Measurements from ENCODE around the gene GABPB2.
A peak's percentile ranks its signal among the peaks of the same experiment; 100 is the strongest.

Gene GABPB2

GRCh38 chr1:151059109-151060006 lies 11.2 kb upstream of the GABPB2 start, which contains the start of gene CDC42SE1:
TSS of gene CDC42SE1 (minus strand) at chr1:151059622. CDS start at chr1:151055730, 3,892 bp downstream.
- H3K36me3 ChIP-seq (ENCODE audit: control insufficient read depth in 1 of 2, insufficient read depth in 2 of 2, low read length in 2 of 2), result peaks cover 17 to 24% of the 10 kb centered on the region in 2 donors
- peak within 1 kb of the TSS; percentile 94 for H3K27ac ChIP-seq (ENCODE audit: low read depth, low read length)
- H3K4me1 ChIP-seq (ENCODE audit: control insufficient read depth in 1 of 2, insufficient read depth in 2 of 2, low read length in 2 of 2), result peaks cover 31 to 45% of the 10 kb centered on the region in 2 donors
- H3K27me3 ChIP-seq (ENCODE audit: control insufficient read depth in 1 of 2, insufficient read depth in 2 of 2, low read length in 2 of 2), result no peaks in the 10 kb centered on the region
- H3K4me3 ChIP-seq (ENCODE audit: low read depth in 1 of 2, low read length in 2 of 2), result peak within 1 kb of the TSS; percentile 97 to 98
- no peaks in the 10 kb centered on the region for H3K9me3 ChIP-seq (ENCODE audit: control insufficient read depth in 1 of 2, low read length in 2 of 2)
- peak within 1 kb of the TSS; percentile 97 to 99 for H3K9ac ChIP-seq (ENCODE audit: low read depth in 1 of 2, low read length in 2 of 2)

GRCh38 chr1:151060007-151060656 lies 10.4 kb upstream of the GABPB2 start, which contains the start of gene MLLT11:
TSS of gene MLLT11 (plus strand) at chr1:151060397. CDS start at chr1:151067225, 6,828 bp downstream.
- peaks cover 31 to 45% of the 10 kb centered on the region in 2 donors for H3K4me1 ChIP-seq (ENCODE audit: control insufficient read depth in 1 of 2, insufficient read depth in 2 of 2, low read length in 2 of 2)
- H3K4me3 ChIP-seq (ENCODE audit: low read depth in 1 of 2, low read length in 2 of 2), result peak within 1 kb of the TSS; percentile 97 to 98
- peak within 1 kb of the TSS; percentile 94 for H3K27ac ChIP-seq (ENCODE audit: low read depth, low read length)
- no peaks in the 10 kb centered on the region for H3K9me3 ChIP-seq (ENCODE audit: control insufficient read depth in 1 of 2, low read length in 2 of 2)
- peak within 1 kb of the TSS; percentile 97 to 99 for H3K9ac ChIP-seq (ENCODE audit: low read depth in 1 of 2, low read length in 2 of 2)
- peaks cover 9 to 16% of the 10 kb centered on the region in 2 donors for H3K36me3 ChIP-seq (ENCODE audit: control insufficient read depth in 1 of 2, insufficient read depth in 2 of 2, low read length in 2 of 2)
- no peaks in the 10 kb centered on the region for H3K27me3 ChIP-seq (ENCODE audit: control insufficient read depth in 1 of 2, insufficient read depth in 2 of 2, low read length in 2 of 2)

- Histone ChIP-seq H3K27me3 (ENCODE audit: control insufficient read depth in 1 of 2, insufficient read depth in 2 of 2, low read length in 2 of 2) (no peaks in the 10 kb centered on the region), H3K9me3 (ENCODE audit: control insufficient read depth in 1 of 2, low read length in 2 of 2) (no peaks in the 10 kb centered on the region), H3K4me3 (ENCODE audit: low read depth in 1 of 2, low read length in 2 of 2) (peak overlapping the region; percentile 97 to 98), H3K27ac (ENCODE audit: low read depth, low read length) (no peak overlapping the region), H3K36me3 (ENCODE audit: control insufficient read depth in 1 of 2, insufficient read depth in 2 of 2, low read length in 2 of 2) (peaks cover 3 to 9% of the 10 kb centered on the region in 2 donors), H3K4me1 (ENCODE audit: control insufficient read depth in 1 of 2, insufficient read depth in 2 of 2, low read length in 2 of 2) (peaks cover 24 to 38% of the 10 kb centered on the region in 2 donors), H3K9ac (ENCODE audit: low read depth in 1 of 2, low read length in 2 of 2) (peak overlapping the region in 1 of 2 donors; percentile 99)
These were observed 9.7 kb upstream of the GABPB2 start for GRCh38 chr1:151060657-151061421.

- Histone ChIP-seq H3K4me3 (ENCODE audit: low read depth in 1 of 2, low read length in 2 of 2) (no peak overlapping the region), H3K9ac (ENCODE audit: low read depth in 1 of 2, low read length in 2 of 2) (no peak overlapping the region), H3K4me1 (ENCODE audit: control insufficient read depth in 1 of 2, insufficient read depth in 2 of 2, low read length in 2 of 2) (peaks cover 16 to 29% of the 10 kb centered on the region in 2 donors), H3K36me3 (ENCODE audit: control insufficient read depth in 1 of 2, insufficient read depth in 2 of 2, low read length in 2 of 2) (peaks cover 0 to under 1% of the 10 kb centered on the region in 2 donors), H3K27me3 (ENCODE audit: control insufficient read depth in 1 of 2, insufficient read depth in 2 of 2, low read length in 2 of 2) (no peaks in the 10 kb centered on the region), H3K9me3 (ENCODE audit: control insufficient read depth in 1 of 2, low read length in 2 of 2) (no peaks in the 10 kb centered on the region), H3K27ac (ENCODE audit: low read depth, low read length) (no peak overlapping the region)
These were observed 8.9 kb upstream of the GABPB2 start for GRCh38 chr1:151061704-151062103.

- Histone ChIP-seq H3K4me1 (ENCODE audit: control insufficient read depth in 1 of 2, insufficient read depth in 2 of 2, low read length in 2 of 2) (peaks cover 8 to 18% of the 10 kb centered on the region in 2 donors), H3K4me3 (ENCODE audit: low read depth in 1 of 2, low read length in 2 of 2) (no peak overlapping the region), H3K36me3 (ENCODE audit: control insufficient read depth in 1 of 2, insufficient read depth in 2 of 2, low read length in 2 of 2) (no peaks in the 10 kb centered on the region), H3K9me3 (ENCODE audit: control insufficient read depth in 1 of 2, low read length in 2 of 2) (no peaks in the 10 kb centered on the region), H3K27ac (ENCODE audit: low read depth, low read length) (no peak overlapping the region), H3K27me3 (ENCODE audit: control insufficient read depth in 1 of 2, insufficient read depth in 2 of 2, low read length in 2 of 2) (no peaks in the 10 kb centered on the region), H3K9ac (ENCODE audit: low read depth in 1 of 2, low read length in 2 of 2) (no peak overlapping the region)
These were observed 7.7 kb upstream of the GABPB2 start for GRCh38 chr1:151062741-151063371.

GRCh38 chr1:151065089-151065645 lies 5.4 kb upstream of the GABPB2 start:
- H3K4me3 ChIP-seq (ENCODE audit: low read depth in 1 of 2, low read length in 2 of 2), result no peak overlapping the region
- H3K9ac ChIP-seq (ENCODE audit: low read depth in 1 of 2, low read length in 2 of 2), result no peak overlapping the region
- no peaks in the 10 kb centered on the region for H3K36me3 ChIP-seq (ENCODE audit: control insufficient read depth in 1 of 2, insufficient read depth in 2 of 2, low read length in 2 of 2)
- no peak overlapping the region for H3K27ac ChIP-seq (ENCODE audit: low read depth, low read length)
- H3K27me3 ChIP-seq (ENCODE audit: control insufficient read depth in 1 of 2, insufficient read depth in 2 of 2, low read length in 2 of 2), result no peaks in the 10 kb centered on the region
- no peaks in the 10 kb centered on the region for H3K9me3 ChIP-seq (ENCODE audit: control insufficient read depth in 1 of 2, low read length in 2 of 2)
- H3K4me1 ChIP-seq (ENCODE audit: control insufficient read depth in 1 of 2, insufficient read depth in 2 of 2, low read length in 2 of 2), result peaks cover under 1 to 3% of the 10 kb centered on the region in 2 donors

- Histone ChIP-seq H3K9ac (ENCODE audit: low read depth in 1 of 2, low read length in 2 of 2) (no peak overlapping the region), H3K27me3 (ENCODE audit: control insufficient read depth in 1 of 2, insufficient read depth in 2 of 2, low read length in 2 of 2) (no peaks in the 10 kb centered on the region), H3K9me3 (ENCODE audit: control insufficient read depth in 1 of 2, low read length in 2 of 2) (no peaks in the 10 kb centered on the region), H3K36me3 (ENCODE audit: control insufficient read depth in 1 of 2, insufficient read depth in 2 of 2, low read length in 2 of 2) (no peaks in the 10 kb centered on the region), H3K4me3 (ENCODE audit: low read depth in 1 of 2, low read length in 2 of 2) (no peak overlapping the region), H3K27ac (ENCODE audit: low read depth, low read length) (no peak overlapping the region), H3K4me1 (ENCODE audit: control insufficient read depth in 1 of 2, insufficient read depth in 2 of 2, low read length in 2 of 2) (no peaks in the 10 kb centered on the region)
These were observed 3.4 kb upstream of the GABPB2 start for GRCh38 chr1:151067185-151067584.

GRCh38 chr1:151069103-151069486 lies 1.5 kb upstream of the GABPB2 start:
- H3K36me3 ChIP-seq (ENCODE audit: control insufficient read depth in 1 of 2, insufficient read depth in 2 of 2, low read length in 2 of 2), result no peaks in the 10 kb centered on the region
- H3K27me3 ChIP-seq (ENCODE audit: control insufficient read depth in 1 of 2, insufficient read depth in 2 of 2, low read length in 2 of 2), result no peaks in the 10 kb centered on the region
- H3K4me1 ChIP-seq (ENCODE audit: control insufficient read depth in 1 of 2, insufficient read depth in 2 of 2, low read length in 2 of 2), result no peaks in the 10 kb centered on the region
- H3K9me3 ChIP-seq (ENCODE audit: control insufficient read depth in 1 of 2, low read length in 2 of 2), result no peaks in the 10 kb centered on the region
- H3K9ac ChIP-seq (ENCODE audit: low read depth in 1 of 2, low read length in 2 of 2), result no peak overlapping the region
- H3K27ac ChIP-seq (ENCODE audit: low read depth, low read length), result no peak overlapping the region
- H3K4me3 ChIP-seq (ENCODE audit: low read depth in 1 of 2, low read length in 2 of 2), result no peak overlapping the region

GRCh38 chr1:151072224-151072623 lies 1.7 kb downstream of the GABPB2 start:
- Histone ChIP-seq H3K4me3 (ENCODE audit: low read depth in 1 of 2, low read length in 2 of 2) (no peak overlapping the region), H3K27ac (ENCODE audit: low read depth, low read length) (no peak overlapping the region), H3K9me3 (ENCODE audit: control insufficient read depth in 1 of 2, low read length in 2 of 2) (no peaks in the 10 kb centered on the region), H3K9ac (ENCODE audit: low read depth in 1 of 2, low read length in 2 of 2) (no peak overlapping the region), H3K36me3 (ENCODE audit: control insufficient read depth in 1 of 2, insufficient read depth in 2 of 2, low read length in 2 of 2) (peaks cover 0 to 6% of the 10 kb centered on the region in 2 donors), H3K4me1 (ENCODE audit: control insufficient read depth in 1 of 2, insufficient read depth in 2 of 2, low read length in 2 of 2) (no peaks in the 10 kb centered on the region), H3K27me3 (ENCODE audit: control insufficient read depth in 1 of 2, insufficient read depth in 2 of 2, low read length in 2 of 2) (no peaks in the 10 kb centered on the region)

Measured in duodenal mucosa (tissue), 2 donors.